ES-I3 (cell line): ENCODE data around the gene GJB4.
"Not testable (repeated sequence)": the region's sequence is repeated elsewhere in the genome, so short reads cannot be mapped to it uniquely, and the experiment has no call there.

Source experiments
- H3K36me3 ChIP-seq: 2 replicates; pipeline ENCODE4 v1.6.1; 2013; ENCODE audit warnings: mild to moderate bottlenecking, low read length, control low read depth, moderate library complexity; ENCODE audit not compliant: insufficient read depth
- H3K4me1 ChIP-seq: 2 replicates; pipeline ENCODE4 v1.6.1; 2013; ENCODE audit warnings: mild to moderate bottlenecking, control low read depth, low read length; ENCODE audit not compliant: insufficient read depth
- H3K9ac ChIP-seq: 2 replicates; pipeline ENCODE4 v1.6.1; 2013; ENCODE audit warnings: low read depth, mild to moderate bottlenecking, low read length, moderate library complexity
- H3K9me3 ChIP-seq: 2 replicates; pipeline ENCODE4 v1.6.1; 2013; ENCODE audit warnings: mild to moderate bottlenecking, low read length, moderate library complexity; ENCODE audit not compliant: control insufficient read depth, insufficient read depth

Gene GJB4

DNA sequence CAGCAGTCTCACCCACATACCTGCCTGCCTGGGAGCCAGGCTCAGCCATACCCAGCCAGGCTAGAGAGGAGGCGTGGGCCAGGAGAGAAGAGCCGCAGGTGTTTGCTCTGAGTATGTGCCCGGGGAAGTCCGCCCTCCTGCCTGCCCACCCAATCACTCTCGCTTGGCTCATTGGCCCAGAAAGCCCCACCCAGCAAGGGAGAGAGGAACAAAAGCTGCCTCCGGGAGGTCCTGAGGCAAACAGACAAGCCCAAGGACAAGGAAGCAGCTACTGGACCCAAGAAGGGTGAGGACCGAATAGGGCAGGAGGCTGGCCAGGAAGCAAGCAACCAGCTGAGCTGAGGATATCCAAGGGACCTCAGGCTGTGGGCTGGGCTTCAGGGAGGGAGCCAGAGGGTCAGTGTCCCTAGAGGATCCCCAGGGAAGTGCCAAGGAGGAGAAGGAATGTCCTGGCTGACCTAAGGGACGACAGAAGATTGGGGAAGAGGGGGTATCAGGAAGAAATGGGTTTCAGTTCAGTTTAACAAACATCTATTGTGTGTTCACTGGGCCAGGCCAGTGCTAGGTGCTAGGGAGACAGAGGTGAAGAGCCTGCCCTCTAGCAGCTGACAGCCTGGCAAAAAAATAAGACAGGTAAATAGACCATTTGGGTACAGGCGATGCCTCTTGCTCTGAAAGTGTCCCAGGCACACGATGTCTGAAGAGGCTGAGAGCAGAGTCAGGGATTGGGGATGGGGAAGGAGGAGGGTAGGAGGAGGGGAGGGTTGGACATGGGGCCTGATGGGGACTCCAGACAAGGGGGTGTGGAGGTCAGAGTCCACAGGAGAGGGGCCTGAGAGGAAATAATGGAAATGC lies at the start of gene GJB4:
TSS of gene GJB4 (plus strand) at position 238 of the 855 bp plus-strand sequence. CDS start 1,515 bp downstream, outside the sequence.
- H3K9me3 ChIP-seq = no peaks in the 10 kb centered on the region
- H3K9ac ChIP-seq = no peak within 1 kb of the TSS
- H3K4me1 ChIP-seq = peaks cover 23% of the 10 kb centered on the region; the same call in 1 of the 2 replicates
- H3K36me3 ChIP-seq = no peaks in the 10 kb centered on the region

DNA sequence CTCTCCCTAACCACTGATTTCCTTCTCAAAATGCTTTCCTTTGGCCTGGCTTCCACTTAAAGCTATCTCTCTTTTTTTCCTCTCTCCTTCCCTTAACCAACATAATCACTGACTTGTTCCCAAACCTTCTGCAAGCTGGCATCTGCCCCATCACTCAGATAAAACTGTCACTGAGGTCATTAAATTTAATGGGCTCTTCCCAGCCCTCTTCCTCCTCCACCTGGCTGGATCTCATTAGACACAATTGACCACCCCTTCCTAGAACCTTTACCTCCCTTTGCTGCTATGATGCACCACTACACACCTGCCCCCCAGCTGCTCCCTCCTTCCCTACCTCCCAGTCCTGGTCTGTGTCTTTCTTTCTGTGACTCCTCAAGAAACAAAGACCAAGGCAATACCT lies 48.7 kb upstream of the GJB4 start:
- H3K9ac ChIP-seq = no peak overlapping the region
- H3K4me1 ChIP-seq = no peaks in the 10 kb centered on the region
- H3K36me3 ChIP-seq = no peaks in the 10 kb centered on the region
- no peaks in the 10 kb centered on the region for H3K9me3 ChIP-seq

DNA sequence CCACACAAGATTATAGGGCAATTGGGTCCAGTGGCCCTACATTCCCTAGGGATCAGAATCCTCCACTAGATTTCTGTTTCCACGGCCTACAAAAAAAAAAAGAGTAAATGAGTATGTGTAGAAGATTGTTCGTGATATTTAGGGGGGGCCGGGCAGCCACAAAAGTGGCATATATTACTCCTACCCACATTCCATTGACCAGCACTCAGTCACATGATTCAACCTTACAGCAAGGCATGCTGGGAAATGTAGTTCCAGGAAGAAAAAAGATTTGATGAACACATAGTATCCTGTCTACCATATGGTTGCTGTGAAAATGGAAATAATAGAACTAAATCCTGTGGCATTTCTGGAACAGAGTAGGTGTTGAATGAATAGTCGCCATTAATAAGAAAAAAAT lies 48.1 kb upstream of the GJB4 start:
- Histone ChIP-seq H3K36me3 (no peaks in the 10 kb centered on the region), H3K9me3 (no peaks in the 10 kb centered on the region)

DNA sequence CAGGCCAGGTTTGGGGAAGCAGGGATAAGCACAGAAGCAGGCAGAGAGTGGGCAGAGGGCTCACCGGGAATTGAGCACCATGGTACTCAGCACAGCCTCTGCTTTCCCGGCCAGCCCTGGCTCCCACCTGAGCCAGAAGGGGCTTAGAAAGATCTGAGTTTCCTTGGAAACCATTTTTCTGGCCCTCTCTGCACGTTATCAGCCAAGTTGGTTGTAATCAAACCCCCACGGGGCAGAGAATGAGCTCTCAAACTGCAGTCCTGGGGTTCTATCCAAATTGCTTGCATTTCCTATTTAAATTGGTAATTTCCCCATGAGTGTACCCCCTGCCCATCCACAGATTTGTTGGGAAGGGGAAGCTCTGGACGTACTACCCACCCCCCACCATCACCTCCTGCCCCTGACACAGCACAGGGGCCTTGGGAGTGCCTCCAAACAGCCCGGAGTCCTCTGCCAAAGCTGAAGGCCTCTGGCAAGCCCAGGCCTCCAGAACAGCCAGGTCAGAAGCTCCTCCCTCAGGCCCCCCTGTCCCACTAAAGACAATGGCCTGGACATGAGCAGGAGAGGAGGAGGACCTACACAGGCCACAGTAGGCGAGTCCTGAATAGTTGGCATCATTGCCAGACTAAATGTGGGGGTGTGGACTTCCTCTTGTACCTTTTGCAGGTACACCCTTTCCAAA lies 47.4 kb upstream of the GJB4 start:
- Histone ChIP-seq H3K9me3 (no peaks in the 10 kb centered on the region), H3K36me3 (no peaks in the 10 kb centered on the region), H3K4me1 (no peaks in the 10 kb centered on the region), H3K9ac (no peak overlapping the region)

More for the DNA sequence above, 48.1 kb upstream of the GJB4 start:
- Histone ChIP-seq H3K4me1 (no peaks in the 10 kb centered on the region), H3K9ac (no peak overlapping the region)

DNA sequence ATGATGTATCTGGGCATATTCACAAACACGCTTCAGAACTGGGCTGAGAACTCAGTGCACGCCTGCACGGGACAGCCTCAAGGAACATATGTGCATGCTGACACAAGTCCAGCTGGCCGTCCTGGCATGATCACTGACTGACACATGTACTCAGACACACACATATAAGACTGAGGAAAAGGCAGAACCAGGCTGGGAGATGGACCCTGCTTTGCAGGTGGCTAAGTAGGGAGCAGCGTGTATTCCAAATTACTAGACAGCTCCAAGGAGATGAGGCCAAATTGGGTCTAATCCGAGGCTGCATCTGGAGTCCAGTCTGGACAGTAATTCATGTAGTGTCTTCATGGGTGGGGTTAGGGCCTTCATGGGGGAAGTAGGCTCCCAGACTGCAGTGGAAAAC lies 46.1 kb upstream of the GJB4 start:
- Histone ChIP-seq H3K9ac (no peak overlapping the region), H3K9me3 (no peaks in the 10 kb centered on the region), H3K36me3 (no peaks in the 10 kb centered on the region), H3K4me1 (no peaks in the 10 kb centered on the region)

DNA sequence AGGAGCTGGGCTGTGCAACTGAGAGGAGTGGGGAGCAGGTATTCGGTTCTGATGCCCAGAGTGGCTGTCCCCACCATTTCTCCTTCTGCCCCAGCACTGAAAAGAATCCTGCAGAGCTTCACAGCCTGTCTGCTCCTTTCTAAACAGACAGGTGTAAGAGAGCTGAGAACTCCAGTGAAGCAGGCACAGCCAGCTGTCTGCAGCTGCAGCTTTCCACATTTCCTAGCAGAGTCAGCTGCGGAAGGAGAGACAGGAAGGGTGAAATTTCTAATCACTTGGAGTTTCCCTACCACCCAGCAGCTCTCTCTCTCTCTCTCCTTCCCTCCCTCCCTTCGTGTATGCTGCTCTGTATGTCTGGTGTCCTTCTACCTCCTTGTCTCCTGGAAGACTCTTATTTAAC lies 45.2 kb upstream of the GJB4 start:
- no peaks in the 10 kb centered on the region for H3K9me3 ChIP-seq
- H3K4me1 ChIP-seq = no peaks in the 10 kb centered on the region
- H3K9ac ChIP-seq = no peak overlapping the region
- H3K36me3 ChIP-seq = no peaks in the 10 kb centered on the region

DNA sequence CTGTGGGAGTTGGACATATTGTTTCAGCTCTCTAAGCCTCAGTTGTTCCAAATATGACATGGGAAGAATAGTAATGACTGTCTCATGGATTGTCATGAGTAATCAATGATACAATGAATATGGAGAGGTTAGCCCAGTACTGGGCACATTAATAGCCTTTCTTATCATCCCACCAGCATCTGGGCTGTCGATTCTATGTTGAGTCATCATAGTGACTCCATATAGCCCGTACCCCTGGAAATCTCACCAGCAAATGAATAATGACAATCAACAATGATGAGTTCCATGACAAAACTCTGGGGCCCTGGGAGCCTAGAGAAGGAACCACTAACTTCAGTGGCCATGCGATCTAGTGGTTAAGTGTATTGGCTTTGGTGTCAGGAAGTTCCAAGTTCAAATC lies 44.4 kb upstream of the GJB4 start:
- H3K4me1 ChIP-seq = no peaks in the 10 kb centered on the region
- H3K9ac ChIP-seq = no peak overlapping the region
- H3K36me3 ChIP-seq = no peaks in the 10 kb centered on the region
- H3K9me3 ChIP-seq = no peaks in the 10 kb centered on the region

DNA sequence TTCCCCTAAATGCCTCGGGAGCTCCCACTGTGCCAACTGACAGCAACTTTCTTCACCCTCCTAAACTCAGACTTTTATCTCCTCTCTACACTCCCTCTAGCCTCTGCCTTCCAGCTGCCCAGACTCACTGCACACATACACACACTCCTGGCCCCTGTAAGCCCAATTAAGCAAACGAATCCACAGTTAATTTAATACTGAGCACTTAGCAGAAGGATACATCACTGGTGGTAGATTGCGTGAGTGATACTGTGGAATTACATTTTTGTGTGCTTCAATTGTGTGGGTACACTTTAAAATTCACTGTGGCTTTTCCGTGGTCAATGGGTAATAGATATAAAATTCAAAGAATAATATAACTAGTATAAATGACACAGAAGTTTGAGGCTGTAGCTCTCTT lies 38.3 kb upstream of the GJB4 start:
- Histone ChIP-seq H3K9ac (no peak overlapping the region), H3K4me1 (no peaks in the 10 kb centered on the region), H3K36me3 (no peaks in the 10 kb centered on the region), H3K9me3 (no peaks in the 10 kb centered on the region)

DNA sequence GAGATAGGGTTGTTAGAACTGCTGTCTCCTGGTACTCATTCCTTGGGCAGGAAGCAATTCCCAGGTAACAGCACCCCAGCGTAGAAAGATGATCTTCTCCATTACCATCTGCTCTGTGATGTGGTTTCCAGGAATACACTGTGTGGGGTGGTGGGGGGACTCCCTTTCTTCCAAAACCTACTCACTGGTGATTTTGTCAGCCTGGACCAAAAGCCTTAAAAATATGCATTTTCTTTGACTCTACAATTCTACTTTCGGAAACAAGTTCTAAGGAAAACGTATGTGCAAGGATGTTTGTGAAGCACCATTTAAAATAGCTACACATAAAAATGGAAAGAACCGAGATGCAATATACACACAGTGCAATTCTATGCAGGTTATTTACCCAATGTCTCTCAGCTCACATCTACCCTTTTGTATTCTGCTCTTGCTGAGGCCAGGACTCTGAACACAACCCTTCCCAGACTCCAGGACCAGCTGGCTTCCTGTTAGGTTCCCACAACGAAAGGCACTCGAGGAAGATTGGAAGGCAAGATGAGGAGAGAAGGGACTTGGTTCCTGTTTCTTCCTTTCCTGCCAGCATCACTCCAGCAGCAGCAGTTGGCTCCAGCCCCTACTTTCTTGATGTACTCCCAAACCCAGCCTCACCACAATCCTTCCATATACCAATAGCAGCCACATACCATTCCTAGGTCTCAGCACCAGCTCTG lies 37.7 kb upstream of the GJB4 start:
- H3K9me3 ChIP-seq = no peaks in the 10 kb centered on the region
- H3K9ac ChIP-seq = no peak overlapping the region
- H3K36me3 ChIP-seq = no peaks in the 10 kb centered on the region

DNA sequence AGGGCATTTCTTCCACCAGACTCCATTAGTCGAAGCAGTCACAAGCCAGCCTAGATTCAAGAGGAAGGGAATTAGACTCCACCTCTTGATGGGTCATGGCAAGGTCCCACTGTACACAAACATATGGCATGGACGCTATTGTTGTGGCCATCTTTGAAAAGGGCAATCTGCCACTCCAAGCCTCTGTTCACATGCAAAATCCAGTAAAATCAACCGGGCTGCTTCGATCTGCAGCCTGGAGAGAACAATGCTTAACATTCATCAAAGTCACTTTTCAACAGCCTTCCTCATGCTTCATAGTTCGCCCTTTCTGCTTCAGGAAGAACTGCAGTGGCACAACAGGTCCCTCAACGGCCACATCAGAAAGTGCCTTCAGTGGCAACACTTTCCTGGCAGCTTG lies 32.7 kb upstream of the GJB4 start:
- no peaks in the 10 kb centered on the region for H3K36me3 ChIP-seq
- no peaks in the 10 kb centered on the region for H3K9me3 ChIP-seq
- no peaks in the 10 kb centered on the region for H3K4me1 ChIP-seq
- H3K9ac ChIP-seq = no peak overlapping the region

More for the DNA sequence above, 37.7 kb upstream of the GJB4 start:
- no peaks in the 10 kb centered on the region for H3K4me1 ChIP-seq

DNA sequence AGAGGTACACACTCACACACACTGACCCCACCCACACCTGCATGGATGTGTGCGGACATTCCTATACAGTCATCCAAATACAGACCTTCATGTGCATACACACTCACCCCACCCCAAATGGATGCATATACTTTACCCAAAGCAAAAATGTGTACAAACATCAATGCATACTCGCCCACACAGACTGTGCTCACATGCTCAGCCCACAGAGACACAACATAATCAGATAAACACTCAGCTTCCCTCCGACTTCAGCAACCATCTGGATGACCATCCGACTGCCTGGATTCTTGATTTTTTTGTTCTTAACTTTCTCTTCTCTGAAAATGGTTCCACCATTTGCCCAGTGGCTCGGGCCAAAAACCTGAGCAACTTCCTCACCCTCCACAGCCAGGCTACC lies 29.1 kb upstream of the GJB4 start:
- Histone ChIP-seq H3K9ac (no peak overlapping the region), H3K36me3 (no peaks in the 10 kb centered on the region), H3K9me3 (no peaks in the 10 kb centered on the region), H3K4me1 (no peaks in the 10 kb centered on the region)

DNA sequence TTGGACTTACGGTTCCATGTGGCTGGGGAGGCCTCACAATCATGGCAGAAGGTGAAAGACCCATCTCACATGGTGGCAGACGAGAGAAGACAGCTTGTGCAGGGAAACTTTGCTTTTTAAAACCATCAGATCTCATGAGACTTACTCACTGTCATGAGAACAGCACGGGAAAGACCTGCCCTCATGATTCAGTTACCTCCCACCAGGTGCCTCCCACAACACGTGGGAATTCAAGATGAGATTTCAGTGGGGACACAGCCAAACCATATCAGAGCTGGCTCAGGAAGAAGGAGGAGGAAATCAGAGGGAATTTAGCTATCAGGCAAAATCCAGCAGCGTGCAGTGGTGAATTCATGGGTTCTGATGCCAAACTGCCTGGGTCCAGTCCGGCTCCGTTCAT lies 26.7 kb upstream of the GJB4 start:
- not testable (repeated sequence) for H3K9ac ChIP-seq, H3K9me3 ChIP-seq, H3K36me3 ChIP-seq, H3K4me1 ChIP-seq

DNA sequence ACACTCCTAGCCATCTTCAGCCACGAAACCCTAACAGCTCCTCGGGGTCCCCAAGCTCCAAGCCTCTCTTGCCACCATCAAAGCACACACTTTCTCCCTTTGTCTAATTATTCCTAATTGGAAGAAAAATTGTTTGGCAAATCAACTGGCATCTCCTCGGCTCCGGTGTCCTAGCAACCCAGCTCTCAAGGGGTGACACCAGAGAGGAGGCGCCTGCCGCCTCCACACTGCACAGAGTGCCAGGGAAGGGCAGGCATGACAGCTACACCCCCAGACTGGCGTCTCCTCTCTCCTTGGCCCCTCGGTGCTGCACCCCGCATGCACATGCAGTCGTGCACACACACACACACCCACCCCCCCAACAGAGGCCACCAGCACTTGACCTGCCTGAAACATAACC lies 22.8 kb upstream of the GJB4 start:
- H3K9me3 ChIP-seq = no peaks in the 10 kb centered on the region
- peaks cover 14% of the 10 kb centered on the region; the same call in 1 of the 2 replicates for H3K4me1 ChIP-seq
- H3K9ac ChIP-seq = no peak overlapping the region
- no peaks in the 10 kb centered on the region for H3K36me3 ChIP-seq

DNA sequence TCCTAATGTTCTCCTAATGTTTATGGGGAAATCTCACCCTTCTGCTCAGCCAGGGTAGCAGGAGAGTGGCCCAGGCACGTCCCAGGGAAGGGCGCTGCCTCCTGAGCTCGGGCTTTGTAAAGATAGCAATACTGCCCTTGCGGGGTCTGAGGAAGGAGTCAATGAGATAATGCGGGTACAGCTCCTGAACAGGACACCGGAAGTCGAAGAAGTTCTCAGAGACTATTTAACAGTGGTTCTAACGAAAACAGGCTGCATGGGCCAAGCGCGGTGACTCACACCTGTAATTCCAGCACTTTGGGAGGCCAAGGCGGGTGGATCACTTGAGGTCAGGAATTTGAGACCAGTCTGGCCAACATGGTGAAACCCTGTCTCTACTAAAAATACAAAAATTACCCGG lies 22.3 kb upstream of the GJB4 start:
- peaks cover 14% of the 10 kb centered on the region; the same call in 1 of the 2 replicates for H3K4me1 ChIP-seq
- not testable (repeated sequence) for H3K9me3 ChIP-seq, H3K9ac ChIP-seq, H3K36me3 ChIP-seq
